HG02870 (cell line): ENCODE data around the gene POTEG.
"Not testable (repeated sequence)": the region's sequence is repeated elsewhere in the genome, so short reads cannot be mapped to it uniquely, and the experiment has no call there.

Source experiments
- ATAC-seq: cut with Tn5 transposase; IDR thresholded peaks from one replicate; pipeline ENCODE4 v1.9.1; 2021; ENCODE audit warnings: mild to moderate bottlenecking, moderate library complexity; ENCODE audit not compliant: unreplicated experiment

POTEG gene

GRCh38 chr14:19434241-19434640 lies at the start of gene POTEG:
POTEG (minus strand) TSS chr14:19434341; CDS start chr14:19434289, 52 bp downstream.
- ATAC-seq: not testable (repeated sequence)

- ATAC-seq: not testable (repeated sequence)
These were observed 48.0 kb upstream of the POTEG start for GRCh38 chr14:19482093-19482492.

GRCh38 chr14:19481421-19481820 lies 47.3 kb upstream of the POTEG start:
- not testable (repeated sequence) for ATAC-seq

GRCh38 chr14:19480491-19480890 lies 46.4 kb upstream of the POTEG start:
- ATAC-seq: not testable (repeated sequence)

- ATAC-seq: not testable (repeated sequence)
These were observed 11.6 kb upstream of the POTEG start for GRCh38 chr14:19445761-19446160.

GRCh38 chr14:19439826-19440225 lies 5.7 kb upstream of the POTEG start:
- ATAC-seq: not testable (repeated sequence)

- ATAC-seq: not testable (repeated sequence)
These were observed 5.1 kb upstream of the POTEG start for GRCh38 chr14:19439219-19439618.

- ATAC-seq: not testable (repeated sequence)
These were observed 2.9 kb upstream of the POTEG start for GRCh38 chr14:19437126-19437443.

GRCh38 chr14:19436311-19437125 lies 2.4 kb upstream of the POTEG start:
- not testable (repeated sequence) for ATAC-seq

GRCh38 chr14:19435852-19436251 lies 1.7 kb upstream of the POTEG start:
- not testable (repeated sequence) for ATAC-seq

GRCh38 chr14:19434891-19435290 lies 750 bp upstream of the POTEG start:
- ATAC-seq: not testable (repeated sequence)

GRCh38 chr14:19433765-19434164 lies 376 bp downstream of the POTEG start:
- ATAC-seq: not testable (repeated sequence)

- ATAC-seq: not testable (repeated sequence)
These were observed 25.6 kb downstream of the POTEG start for GRCh38 chr14:19408519-19408918.

GRCh38 chr14:19402097-19402496 lies 32.0 kb downstream of the POTEG start:
- not testable (repeated sequence) for ATAC-seq

- not testable (repeated sequence) for ATAC-seq
These were observed 39.4 kb downstream of the POTEG start for GRCh38 chr14:19394727-19395126.

GRCh38 chr14:19390230-19390629 lies 43.9 kb downstream of the POTEG start:
- ATAC-seq: not testable (repeated sequence)

GRCh38 chr14:19388741-19389140 lies 45.4 kb downstream of the POTEG start:
- not testable (repeated sequence) for ATAC-seq

- ATAC-seq: not testable (repeated sequence)
These were observed 47.1 kb downstream of the POTEG start for GRCh38 chr14:19386996-19387395.

GRCh38 chr14:19386309-19386708 lies 47.8 kb downstream of the POTEG start:
- ATAC-seq: not testable (repeated sequence)

GRCh38 chr14:19384088-19384781 lies 49.9 kb downstream of the POTEG start:
- ATAC-seq: not testable (repeated sequence)

- ATAC-seq: not testable (repeated sequence)
These were observed 51.0 kb downstream of the POTEG start for GRCh38 chr14:19383008-19383584.

- ATAC-seq: not testable (repeated sequence)
These were observed 54.0 kb downstream of the POTEG start for GRCh38 chr14:19380137-19380536.
